Measurements from ENCODE around the gene KCNH5.
"Not testable (repeated sequence)": the region's sequence is repeated elsewhere in the genome, so short reads cannot be mapped to it uniquely, and the experiment has no call there.

KCNH5 gene

GRCh38 chr14:62796431-62796830 lies 248.8 kb downstream of the KCNH5 start:
- Histone ChIP-seq H4K20me1 (ENCODE audit: insufficient read depth, low read length) (no peaks in the 10 kb centered on the region), H3K9ac (ENCODE audit: low read length) (no peak overlapping the region), H3K36me3 (ENCODE audit: insufficient read depth, low read length) (no peaks in the 10 kb centered on the region), H3F3A (ENCODE audit: insufficient read depth, low read length) (no peaks in the 10 kb centered on the region), H2AFZ (ENCODE audit: low read length) (no peak overlapping the region), H3K27ac (ENCODE audit: low read depth, low read length, poor library complexity, severe bottlenecking) (no peak overlapping the region), H3K79me2 (ENCODE audit: insufficient read depth, low read length) (no peaks in the 10 kb centered on the region), H3K4me2 (ENCODE audit: low read length) (no peak overlapping the region), H3K9me2 (ENCODE audit: low read depth, low read length) (no peaks in the 10 kb centered on the region), H3K9me3 (ENCODE audit: low read length) (no peaks in the 10 kb centered on the region), H3K4me1 (ENCODE audit: insufficient read depth, low read length, severe bottlenecking) (no peaks in the 10 kb centered on the region), H3K4me3 (ENCODE audit: low read depth, low read length, poor library complexity, severe bottlenecking) (no peak overlapping the region), H3K27me3 (ENCODE audit: insufficient read depth, low read length) (no peaks in the 10 kb centered on the region)
- TF ChIP-seq EZH2 (IDR thresholded peaks at IDR 0.05; ENCODE audit: borderline replicate concordance, low read length) (no peak), CTCF (IDR thresholded peaks at IDR 0.05; ENCODE audit: low read length) (no peak)

GRCh38 chr14:62792578-62792977 lies 252.7 kb downstream of the KCNH5 start:
- H3K9me2 ChIP-seq (ENCODE audit: low read depth, low read length), result no peaks in the 10 kb centered on the region
- H4K20me1 ChIP-seq (ENCODE audit: insufficient read depth, low read length), result no peaks in the 10 kb centered on the region
- H3F3A ChIP-seq (ENCODE audit: insufficient read depth, low read length), result no peaks in the 10 kb centered on the region
- no peak overlapping the region for H3K9ac ChIP-seq (ENCODE audit: low read length)
- no peak overlapping the region for H2AFZ ChIP-seq (ENCODE audit: low read length)
- H3K36me3 ChIP-seq (ENCODE audit: insufficient read depth, low read length), result no peaks in the 10 kb centered on the region
- no peak overlapping the region for H3K4me2 ChIP-seq (ENCODE audit: low read length)
- H3K27me3 ChIP-seq (ENCODE audit: insufficient read depth, low read length), result no peaks in the 10 kb centered on the region
- H3K4me3 ChIP-seq (ENCODE audit: low read depth, low read length, poor library complexity, severe bottlenecking), result no peak overlapping the region
- no peaks in the 10 kb centered on the region; the same call in 1 of the 2 replicates for H3K9me3 ChIP-seq (ENCODE audit: low read length)
- TF ChIP-seq CTCF (IDR thresholded peaks at IDR 0.05; ENCODE audit: low read length) (no peak), EZH2 (IDR thresholded peaks at IDR 0.05; ENCODE audit: borderline replicate concordance, low read length) (no peak)
- H3K79me2 ChIP-seq (ENCODE audit: insufficient read depth, low read length), result no peaks in the 10 kb centered on the region
- H3K27ac ChIP-seq (ENCODE audit: low read depth, low read length, poor library complexity, severe bottlenecking), result no peak overlapping the region
- H3K4me1 ChIP-seq (ENCODE audit: insufficient read depth, low read length, severe bottlenecking), result no peaks in the 10 kb centered on the region

- H3K27me3 ChIP-seq (ENCODE audit: insufficient read depth, low read length); H3K4me1 ChIP-seq (ENCODE audit: insufficient read depth, low read length, severe bottlenecking); H3K4me2 ChIP-seq (ENCODE audit: low read length); H3K27ac ChIP-seq (ENCODE audit: low read depth, low read length, poor library complexity, severe bottlenecking); H3K9me2 ChIP-seq (ENCODE audit: low read depth, low read length); H2AFZ ChIP-seq (ENCODE audit: low read length); H3K9me3 ChIP-seq (ENCODE audit: low read length); H4K20me1 ChIP-seq (ENCODE audit: insufficient read depth, low read length); H3K9ac ChIP-seq (ENCODE audit: low read length); H3K4me3 ChIP-seq (ENCODE audit: low read depth, low read length, poor library complexity, severe bottlenecking); H3F3A ChIP-seq (ENCODE audit: insufficient read depth, low read length); H3K79me2 ChIP-seq (ENCODE audit: insufficient read depth, low read length); H3K36me3 ChIP-seq (ENCODE audit: insufficient read depth, low read length): not testable (repeated sequence)
Observed at GRCh38 chr14:62781328-62781727, 263.9 kb downstream of the KCNH5 start.

GRCh38 chr14:62778852-62779251 lies 266.4 kb downstream of the KCNH5 start:
- Histone ChIP-seq H3K9me3 (ENCODE audit: low read length) (no peaks in the 10 kb centered on the region), H3K9ac (ENCODE audit: low read length) (no peak overlapping the region), H3K9me2 (ENCODE audit: low read depth, low read length) (no peaks in the 10 kb centered on the region), H3K4me1 (ENCODE audit: insufficient read depth, low read length, severe bottlenecking) (no peaks in the 10 kb centered on the region), H3K36me3 (ENCODE audit: insufficient read depth, low read length) (no peaks in the 10 kb centered on the region), H3K4me3 (ENCODE audit: low read depth, low read length, poor library complexity, severe bottlenecking) (no peak overlapping the region), H3K4me2 (ENCODE audit: low read length) (no peak overlapping the region), H2AFZ (ENCODE audit: low read length) (no peak overlapping the region), H3K27me3 (ENCODE audit: insufficient read depth, low read length) (no peaks in the 10 kb centered on the region), H3K79me2 (ENCODE audit: insufficient read depth, low read length) (no peaks in the 10 kb centered on the region), H4K20me1 (ENCODE audit: insufficient read depth, low read length) (no peaks in the 10 kb centered on the region), H3F3A (ENCODE audit: insufficient read depth, low read length) (no peaks in the 10 kb centered on the region), H3K27ac (ENCODE audit: low read depth, low read length, poor library complexity, severe bottlenecking) (no peak overlapping the region)
- TF ChIP-seq EZH2 (IDR thresholded peaks at IDR 0.05; ENCODE audit: borderline replicate concordance, low read length) (no peak), CTCF (IDR thresholded peaks at IDR 0.05; ENCODE audit: low read length) (no peak)
